ENCODE results near the gene PARP2. TPM values are rescaled to one million over a fixed set of nuclear protein-coding genes. Genes with fewer than 3 reads are reported as not detected.

The PARP2 gene
- 19.4 to 24.7 TPM (median 22.5 TPM) in 5 replicates for total RNA-seq (2022; extraction: Qiagen RNA extraction; ENCODE audit: low read depth)

GRCh38 chr14:20343092-20343861 lies at the start of gene PARP2:
TSS of gene PARP2 (plus strand) at chr14:20343635. CDS start at chr14:20343642, 7 bp downstream.

DNA sequence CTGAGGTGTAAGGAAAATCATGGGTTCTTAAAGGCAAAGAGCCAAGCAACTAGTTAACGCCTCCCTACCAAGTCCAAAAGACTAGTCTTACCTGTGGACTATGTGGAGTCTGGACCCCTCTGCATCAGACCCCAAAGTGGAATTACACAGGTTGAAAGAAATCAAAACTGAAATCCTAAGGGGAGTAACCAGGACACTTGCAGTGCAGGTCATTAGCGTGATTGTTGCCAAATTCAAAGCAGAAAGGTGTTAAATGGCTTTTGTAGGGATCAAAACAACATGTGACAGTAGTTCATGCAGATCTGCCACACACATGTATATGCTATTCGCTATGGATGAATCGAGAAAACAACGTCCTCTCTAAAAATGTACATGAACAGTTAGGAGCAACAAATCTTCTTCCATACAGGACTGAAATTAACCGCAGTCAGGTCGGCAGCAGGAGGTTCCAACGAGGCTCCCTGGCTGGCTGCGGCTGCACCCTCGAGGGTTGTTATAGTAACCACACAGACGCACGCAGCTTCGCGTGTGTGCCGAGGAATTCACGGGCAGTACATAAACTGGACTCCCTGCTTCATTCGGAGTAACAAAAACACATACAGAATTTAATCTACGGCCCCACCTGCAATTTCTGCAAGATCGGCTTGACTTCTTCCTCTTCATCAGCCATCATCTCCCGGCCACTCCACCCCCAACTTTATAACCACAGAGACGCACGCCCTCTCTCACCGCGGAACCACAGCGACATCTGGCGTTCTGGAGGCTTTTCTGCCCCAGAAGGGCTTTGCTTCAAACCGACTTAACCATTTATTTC lies 38.0 kb upstream of the PARP2 start, which contains the start of gene TTC5:
TTC5 (minus strand) TSS at position 687 of the 814 bp plus-strand sequence; CDS start at position 673, 14 bp downstream.

DNA sequence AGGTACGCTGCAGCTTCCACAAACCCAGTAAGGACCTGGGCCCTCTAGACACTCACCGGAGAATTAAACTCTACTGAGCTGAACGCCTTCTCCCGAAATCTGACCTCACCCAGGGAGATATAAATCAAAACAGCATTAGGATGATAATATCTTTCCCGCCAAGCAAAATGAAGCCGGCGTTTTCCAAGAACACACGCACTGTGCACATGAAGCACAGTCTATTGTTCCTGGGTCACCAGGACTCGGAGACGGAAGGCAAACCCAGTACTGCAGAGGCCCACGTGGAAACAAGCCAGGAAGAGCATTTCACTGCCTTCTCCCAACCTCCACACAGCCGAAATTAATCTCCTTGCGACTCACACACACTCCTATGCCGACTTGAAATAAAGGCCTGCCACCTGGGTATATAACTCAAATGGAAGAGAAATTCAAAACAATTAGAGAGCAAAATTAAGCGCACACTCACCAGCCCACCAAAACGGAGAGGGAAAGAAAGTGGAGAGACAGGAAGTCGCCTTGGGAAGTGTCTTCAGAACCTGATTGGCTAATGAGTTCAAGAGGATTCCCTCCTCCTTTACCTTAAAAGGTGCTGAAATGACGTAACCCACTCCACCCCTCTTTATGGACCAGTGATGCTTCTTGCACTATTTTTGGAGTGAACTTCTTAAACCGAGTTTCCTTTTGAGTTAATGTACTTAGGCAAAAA lies 10.5 kb upstream of the PARP2 start, which contains the start of gene CCNB1IP1:
CCNB1IP1 (minus strand) TSS at position 492 of the 706 bp plus-strand sequence. CDS start 16,756 bp downstream, outside the sequence.

Other genes starting within 250 kb of the PARP2 start
- not detected in 5 replicates for gene OR4K17, start 232.9 kb upstream of the PARP2 start, total RNA-seq (2022; extraction: Qiagen RNA extraction; ENCODE audit: low read depth)
- not detected in 5 replicates for gene OR4N5, start 204.8 kb upstream of the PARP2 start, total RNA-seq (2022; extraction: Qiagen RNA extraction; ENCODE audit: low read depth)
- gene OR11G2, start 152.7 kb upstream of the PARP2 start, total RNA-seq (2022; extraction: Qiagen RNA extraction; ENCODE audit: low read depth) = not detected in 5 replicates
- gene OR11H6, start 119.9 kb upstream of the PARP2 start, total RNA-seq (2022; extraction: Qiagen RNA extraction; ENCODE audit: low read depth) = not detected in 5 replicates
- gene OR11H7, start 114.7 kb upstream of the PARP2 start, total RNA-seq (2022; extraction: Qiagen RNA extraction; ENCODE audit: low read depth) = not detected in 5 replicates
- not detected in 5 replicates for gene OR11H4, start 104.3 kb upstream of the PARP2 start, total RNA-seq (2022; extraction: Qiagen RNA extraction; ENCODE audit: low read depth)
- gene TTC5, start 37.7 kb upstream of the PARP2 start, total RNA-seq (2022; extraction: Qiagen RNA extraction; ENCODE audit: low read depth) = 20.0 to 26.9 TPM (median 21.8 TPM) in 5 replicates
- gene CCNB1IP1, start 10.4 kb upstream of the PARP2 start, total RNA-seq (2022; extraction: Qiagen RNA extraction; ENCODE audit: low read depth) = 37.4 to 58.5 TPM (median 44.4 TPM) in 5 replicates
- 10.0 to 11.9 TPM (median 10.7 TPM) in 5 replicates for gene TEP1, start 69.9 kb downstream of the PARP2 start, total RNA-seq (2022; extraction: Qiagen RNA extraction; ENCODE audit: low read depth)
- gene KLHL33, start 92.5 kb downstream of the PARP2 start, total RNA-seq (2022; extraction: Qiagen RNA extraction; ENCODE audit: low read depth) = not detected in 5 replicates
- gene OSGEP, start 111.2 kb downstream of the PARP2 start, total RNA-seq (2022; extraction: Qiagen RNA extraction; ENCODE audit: low read depth) = 24.1 to 29.4 TPM (median 26.2 TPM) in 5 replicates
- gene APEX1, start 111.6 kb downstream of the PARP2 start, total RNA-seq (2022; extraction: Qiagen RNA extraction; ENCODE audit: low read depth) = 262 to 275 TPM (median 266 TPM) in 5 replicates
- 32.2 to 37.0 TPM (median 33.3 TPM) in 5 replicates for gene PIP4P1, start 117.8 kb downstream of the PARP2 start, total RNA-seq (2022; extraction: Qiagen RNA extraction; ENCODE audit: low read depth)
- gene PNP, start 125.8 kb downstream of the PARP2 start, total RNA-seq (2022; extraction: Qiagen RNA extraction; ENCODE audit: low read depth) = 166 to 227 TPM (median 176 TPM) in 5 replicates
- gene RNASE10, start 161.9 kb downstream of the PARP2 start, total RNA-seq (2022; extraction: Qiagen RNA extraction; ENCODE audit: low read depth) = 0.20 to 0.37 TPM (median 0.27 TPM) in 5 replicates
- gene RNASE9, start 217.4 kb downstream of the PARP2 start, total RNA-seq (2022; extraction: Qiagen RNA extraction; ENCODE audit: low read depth) = not detected in 5 replicates
- not detected in 5 replicates for gene RNASE11, start 244.4 kb downstream of the PARP2 start, total RNA-seq (2022; extraction: Qiagen RNA extraction; ENCODE audit: low read depth)
- not detected in 5 replicates for gene RNASE12, start 247.7 kb downstream of the PARP2 start, total RNA-seq (2022; extraction: Qiagen RNA extraction; ENCODE audit: low read depth)